H1 (cell line): Measurements from ENCODE around the gene TSKU. TPM values are rescaled to one million over a fixed set of nuclear protein-coding genes. Genes with fewer than 3 reads are reported as not detected.

Experiments
- CTCF ChIA-PET: fragments of 300-600 bp; sonication (Branson Sonifier 250); formaldehyde crosslinking; loops from one replicate; lab custom pipeline; 2021; ENCODE audit not compliant: partially characterized antibody; lab: Charles Lee
- POLR2A ChIA-PET: fragments of 300-600 bp; sonication (Branson Sonifier 250); formaldehyde crosslinking; loops from one replicate; lab custom pipeline; 2021; ENCODE audit warnings: inconsistent platforms; ENCODE audit not compliant: partially characterized antibody; lab: Charles Lee
- DNase-seq, 2 experiments: peaks; one replicate each; pipeline versions ENCODE4 v3.0.0 to v3.0.0-alpha.2; 2010 to 2022; ENCODE audit warnings: low spot score in 2 of 2, low read depth in 1 of 2, mixed read lengths in 1 of 2
- FAIRE-seq: peaks from 2 replicates; lab custom pipeline; 2011; peaks lifted over from hg19 to GRCh38; lab: Jason Lieb, UNC
- H2AFZ ChIP-seq: 2 replicates; pipeline ENCODE4 v1.8.1; 2012; ENCODE audit warnings: low read length, inconsistent platforms
- H2AK5ac ChIP-seq: 2 replicates; pipeline ENCODE4 v1.6.1; 2013; ENCODE audit warnings: low read depth, low read length
- H2BK120ac ChIP-seq: replicated peaks from 2 replicates; pipeline ENCODE3; 2013; ENCODE audit warnings: low read depth, low read length, inconsistent platforms
- H2BK12ac ChIP-seq: 2 replicates; pipeline ENCODE4 v1.6.1; 2013; ENCODE audit warnings: low read depth, low read length
- H2BK15ac ChIP-seq: 2 replicates; pipeline ENCODE4 v1.6.1; 2013; ENCODE audit warnings: low read length
- H2BK20ac ChIP-seq: 2 replicates; pipeline ENCODE4 v1.6.1; 2013; ENCODE audit warnings: low read length
- H2BK5ac ChIP-seq: 2 replicates; pipeline ENCODE4 v1.6.1; 2013; ENCODE audit warnings: low read depth, low read length
- H3K14ac ChIP-seq: 2 replicates; pipeline ENCODE4 v1.6.1; 2013; ENCODE audit warnings: inconsistent platforms; ENCODE audit not compliant: insufficient read length
- H3K18ac ChIP-seq: 2 replicates; pipeline ENCODE4 v1.6.1; 2013; ENCODE audit warnings: low read length; ENCODE audit errors: extremely low read depth
- H3K23ac ChIP-seq: 2 replicates; pipeline ENCODE4 v1.6.1; 2013; ENCODE audit warnings: inconsistent platforms; ENCODE audit not compliant: insufficient read length
- H3K23me2 ChIP-seq: 2 replicates; pipeline ENCODE4 v1.6.1; 2013; ENCODE audit warnings: low read depth, low read length
- H3K27ac ChIP-seq: 2 replicates; pipeline ENCODE4 v1.6.1; 2011; ENCODE audit warnings: low read depth, low read length, inconsistent platforms
- H3K27me3 ChIP-seq, 4 experiments: replicated peaks in 1 of 4; 1 replicate in 1 of 4; 2 replicates in 3 of 4; pipeline versions ENCODE4 v1.6.1 to v1.8.1; 2011 to 2013; ENCODE audit warnings: low read length in 3 of 4, mild to moderate bottlenecking in 3 of 4, inconsistent platforms in 2 of 4, mixed read lengths in 2 of 4, moderate library complexity in 1 of 4; ENCODE audit not compliant: control insufficient read depth in 3 of 4, insufficient read depth in 3 of 4; ENCODE audit errors: extremely low read depth in 1 of 4
- H3K36me3 ChIP-seq, 4 experiments: 2 replicates each; pipeline versions ENCODE4 v1.6.1 to v1.8.1; 2011 to 2013; ENCODE audit warnings: mild to moderate bottlenecking in 4 of 4, low read length in 3 of 4, moderate library complexity in 2 of 4, control low read depth in 1 of 4, inconsistent platforms in 1 of 4; ENCODE audit not compliant: insufficient read depth in 4 of 4, control insufficient read depth in 2 of 4
- H3K4ac ChIP-seq: replicated peaks from 2 replicates; pipeline ENCODE3; 2013; ENCODE audit warnings: low read length, low read depth, mixed read lengths, inconsistent platforms; ENCODE audit not compliant: insufficient read length
- H3K4me1 ChIP-seq, 4 experiments: replicated peaks in 1 of 4; 1 replicate in 1 of 4; 2 replicates in 3 of 4; pipeline versions ENCODE4 v1.6.1 to v1.8.1; 2011 to 2013; ENCODE audit warnings: low read length in 3 of 4, inconsistent platforms in 2 of 4, mixed read lengths in 1 of 4; ENCODE audit not compliant: insufficient read depth in 4 of 4, control insufficient read depth in 3 of 4
- H3K4me2 ChIP-seq, 2 experiments: 2 replicates each; pipeline versions ENCODE4 v1.6.1 to v1.8.1; 2011 to 2013; ENCODE audit warnings: low read depth in 2 of 2, low read length in 2 of 2, control low read depth in 1 of 2, inconsistent platforms in 1 of 2, mild to moderate bottlenecking in 1 of 2; ENCODE audit not compliant: insufficient read depth in 1 of 2
- H3K4me3 ChIP-seq, 4 experiments: fragments of 200-600, 300-600 bp in 1 of 4; sonication (generic), shearing (Covaris generic), sonication (Bioruptor Twin) in 1 of 4; 2 replicates each; pipeline versions ENCODE4 v1.5.1 to v1.8.1; 2011 to 2016; ENCODE audit warnings: low read length in 4 of 4, low read depth in 3 of 4, control low read depth in 2 of 4, inconsistent platforms in 2 of 4, mild to moderate bottlenecking in 2 of 4, mixed read lengths in 1 of 4, moderate library complexity in 1 of 4; ENCODE audit not compliant: insufficient read depth in 2 of 4; ENCODE audit errors: extremely low read depth in 1 of 4
- H3K56ac ChIP-seq: replicated peaks from 2 replicates; pipeline ENCODE3; 2013; ENCODE audit warnings: low read depth, mild to moderate bottlenecking, mixed read lengths, low read length, inconsistent platforms; ENCODE audit not compliant: insufficient read length
- H3K79me1 ChIP-seq: 2 replicates; pipeline ENCODE4 v1.6.1; 2013; ENCODE audit warnings: low read depth, low read length, control low read depth
- H3K79me2 ChIP-seq, 2 experiments: 2 replicates each; pipeline versions ENCODE4 v1.6.1 to v1.8.1; 2012 to 2013; ENCODE audit warnings: low read length in 2 of 2, mild to moderate bottlenecking in 2 of 2, inconsistent platforms in 1 of 2; ENCODE audit not compliant: insufficient read depth in 2 of 2, control insufficient read depth in 1 of 2
- H3K9ac ChIP-seq, 4 experiments: replicated peaks in 1 of 4; 1 replicate in 1 of 4; 2 replicates in 3 of 4; pipeline versions ENCODE4 v1.6.1 to v1.8.1; 2011 to 2013; ENCODE audit warnings: low read depth in 3 of 4, low read length in 3 of 4, control low read depth in 2 of 4, mild to moderate bottlenecking in 2 of 4, moderate library complexity in 2 of 4, inconsistent platforms in 1 of 4; ENCODE audit errors: extremely low read depth in 1 of 4
- H3K9me3 ChIP-seq, 2 experiments: 2 replicates each; pipeline versions ENCODE4 v1.6.1 to v1.8.1; 2012 to 2013; ENCODE audit warnings: mild to moderate bottlenecking in 2 of 2, moderate library complexity in 2 of 2, control low read depth in 1 of 2, inconsistent platforms in 1 of 2, low read depth in 1 of 2, low read length in 1 of 2, mixed read lengths in 1 of 2; ENCODE audit not compliant: insufficient read depth in 2 of 2
- H4K20me1 ChIP-seq, 2 experiments: replicated peaks in 1 of 2; 2 replicates each; pipeline versions ENCODE3 to v1.8.1; 2011 to 2013; ENCODE audit warnings: inconsistent platforms in 2 of 2, low read length in 2 of 2, mild to moderate bottlenecking in 1 of 2; ENCODE audit not compliant: insufficient read depth in 2 of 2, control insufficient read depth in 1 of 2
- H4K5ac ChIP-seq: 2 replicates; pipeline ENCODE4 v1.6.1; 2013; ENCODE audit warnings: low read length, low read depth, mixed read lengths, inconsistent platforms; ENCODE audit not compliant: insufficient read length
- H4K8ac ChIP-seq: 2 replicates; pipeline ENCODE4 v1.8.0; 2013; ENCODE audit warnings: mild to moderate bottlenecking, moderate library complexity, low read length, inconsistent platforms; ENCODE audit not compliant: insufficient read depth; ENCODE audit errors: extremely low read depth
- H4K91ac ChIP-seq: replicated peaks from 2 replicates; pipeline ENCODE3; 2013; ENCODE audit warnings: low read length, mixed read lengths, inconsistent platforms; ENCODE audit not compliant: insufficient read length
- CTBP2 ChIP-seq: IDR thresholded peaks from 2 replicates; pipeline ENCODE4 v1.7.0; 2011; ENCODE audit warnings: borderline replicate concordance, mild to moderate bottlenecking, moderate library complexity, mixed read lengths, low read length; ENCODE audit not compliant: insufficient read depth, insufficient read length
- POLR2AphosphoS5 ChIP-seq: IDR thresholded peaks from 2 replicates; pipeline ENCODE4 v1.6.1; 2011; ENCODE audit warnings: low read depth, low read length
- RXRA ChIP-seq: IDR thresholded peaks from 2 replicates; pipeline ENCODE4 v1.6.1; 2011; ENCODE audit warnings: low read depth, mild to moderate bottlenecking, low read length, moderate library complexity; ENCODE audit not compliant: insufficient read depth
- TEAD4 ChIP-seq: IDR thresholded peaks from 2 replicates; pipeline ENCODE4 v1.6.1; 2012; ENCODE audit warnings: low read depth, low read length, inconsistent platforms, mixed read lengths
- WGBS, 2 experiments: shearing (Covaris generic) in 1 of 2; methylation state at CpG; one replicate each; pipeline versions ENCODE4 v1.1.6 to v1.1.7; 2013 to 2015; ENCODE audit warnings: low lambda C conversion rate in 2 of 2, mixed read lengths in 2 of 2, inconsistent platforms in 1 of 2, low coverage in 1 of 2, missing lambda C conversion rate in 1 of 2; ENCODE audit not compliant: insufficient replicate concordance in 2 of 2, insufficient coverage in 1 of 2, insufficient read length in 1 of 2; ENCODE audit errors: extremely low coverage in 1 of 2, missing lambda C conversion rate in 1 of 2; 5-methylcytosine and 5-hydroxymethylcytosine counted together
- polyA plus RNA-seq, 7 experiments: library from polyadenylated mRNA; depleted of rRNA in 3 of 7; stranded (reverse) in 5 of 7; unstranded in 2 of 7; fragments of >200 nt in 5 of 7; fragments of 200-250 nt in 2 of 7; gene quantifications; 1 replicate in 5 of 7; 2 replicates in 1 of 7; 4 replicates in 1 of 7; pipeline versions ENCODE4 v1.2.1 to v1.2.3, GENCODE V29; 2011 to 2013; ENCODE audit warnings: missing spikeins in 2 of 7, mixed read lengths in 2 of 7
- total RNA-seq: library from RNA; stranded (reverse); fragmentation: NEBNext Ultra II Directional; extraction: Animal tissue kit (Norgen Biotek cat#: 25700); gene quantifications from 2 replicates; pipeline ENCODE4 v1.2.1, GENCODE V29; 2021
- TF ChIP-seq, protein P1 (sequence below), 3 experiments: IDR thresholded peaks; 1 replicate in 2 of 3; 2 replicates in 1 of 3; pipeline versions ENCODE4 v1.5.1 to v1.6.1; 2011; ENCODE audit warnings: low read length in 3 of 3, mild to moderate bottlenecking in 3 of 3, inconsistent platforms in 2 of 3, low read depth in 1 of 3, moderate library complexity in 1 of 3; ENCODE audit not compliant: insufficient read depth in 1 of 3; ENCODE audit errors: control extremely low read depth in 1 of 3

Gene TSKU
- total and polyA plus RNA-seq, 2 of the 8 experiments (the other 6 are each of a cell fraction or from before 2014, with no cell fraction given): 22.8 to 28.4 TPM

DNA sequence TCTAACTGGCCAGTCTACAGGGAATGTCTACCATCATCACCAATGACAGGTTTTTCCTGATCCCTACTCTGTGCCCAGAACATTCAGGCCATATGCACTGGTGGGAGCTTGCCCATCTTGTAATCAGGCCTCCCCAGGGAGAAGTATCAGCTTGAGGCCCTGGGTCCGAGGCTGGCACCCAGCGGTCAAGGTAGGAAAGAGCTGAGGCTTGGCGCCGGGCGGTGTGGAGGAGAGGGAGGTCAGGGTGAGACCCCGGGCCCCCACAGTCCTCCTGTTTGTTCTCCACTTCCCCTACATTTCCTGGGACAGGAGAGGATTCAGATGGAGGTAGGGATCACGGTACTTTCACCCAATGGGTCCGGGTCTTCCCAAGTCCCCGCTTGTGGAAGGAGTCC is 15.5 kb downstream of the TSKU start:
- H3K4me1 ChIP-seq: peaks cover 4 to 21% (median 10%) of the 10 kb centered on the region in 4 experiments
- no peak overlapping the region for H2BK15ac ChIP-seq
- H4K5ac ChIP-seq: no peak overlapping the region
- no peaks in the 10 kb centered on the region for H3K9me3 ChIP-seq
- WGBS, 2 experiments: 63% methylated on average over 9 of the region's 9 CpGs; no CpG with 5 or more reads in 1 of the 2 experiments
- no peak overlapping the region for H3K27ac ChIP-seq
- no peak overlapping the region for H2AFZ ChIP-seq
- peaks cover 0 to 8% (median 3%) of the 10 kb centered on the region in 4 experiments; a peak in 3 of 8 replicates for H3K36me3 ChIP-seq
- no peak overlapping the region for H3K23ac ChIP-seq
- peak overlapping the region; percentile 5 to 90; a peak in 3 of 4 replicates for H3K4me2 ChIP-seq
- peaks cover 9% of the 10 kb centered on the region; the same call in 1 of the 2 replicates for H3K79me1 ChIP-seq
- FAIRE-seq (no peak), DNase-seq (no peak)
- H3K56ac ChIP-seq: no peak overlapping the region
- H3K79me2 ChIP-seq: peaks cover 0 to 20% of the 10 kb centered on the region in 2 experiments; a peak in 2 of 4 replicates
- H4K20me1 ChIP-seq: peaks cover 8 to 13% of the 10 kb centered on the region in 2 experiments
- POLR2A ChIA-PET: interaction anchor here (0.9 to 2.1 kb wide), 7 partner anchors 9 to 51 kb away, joined by 3 to 6 read pairs (median 3); partner anchors contain the start of gene TSKU
- H2BK20ac ChIP-seq: no peak overlapping the region
- H3K18ac ChIP-seq: no peak overlapping the region
- H3K23me2 ChIP-seq: peaks cover 2% of the 10 kb centered on the region; the same call in 1 of the 2 replicates
- no peak overlapping the region for H3K9ac ChIP-seq
- H4K8ac ChIP-seq: peak overlapping the region; percentile 9; the same call in 1 of the 2 replicates
- TF ChIP-seq TEAD4 (no peak), CTBP2 (no peak), POLR2AphosphoS5 (no peak), RXRA (no peak)
- TF ChIP-seq, protein P1, sequence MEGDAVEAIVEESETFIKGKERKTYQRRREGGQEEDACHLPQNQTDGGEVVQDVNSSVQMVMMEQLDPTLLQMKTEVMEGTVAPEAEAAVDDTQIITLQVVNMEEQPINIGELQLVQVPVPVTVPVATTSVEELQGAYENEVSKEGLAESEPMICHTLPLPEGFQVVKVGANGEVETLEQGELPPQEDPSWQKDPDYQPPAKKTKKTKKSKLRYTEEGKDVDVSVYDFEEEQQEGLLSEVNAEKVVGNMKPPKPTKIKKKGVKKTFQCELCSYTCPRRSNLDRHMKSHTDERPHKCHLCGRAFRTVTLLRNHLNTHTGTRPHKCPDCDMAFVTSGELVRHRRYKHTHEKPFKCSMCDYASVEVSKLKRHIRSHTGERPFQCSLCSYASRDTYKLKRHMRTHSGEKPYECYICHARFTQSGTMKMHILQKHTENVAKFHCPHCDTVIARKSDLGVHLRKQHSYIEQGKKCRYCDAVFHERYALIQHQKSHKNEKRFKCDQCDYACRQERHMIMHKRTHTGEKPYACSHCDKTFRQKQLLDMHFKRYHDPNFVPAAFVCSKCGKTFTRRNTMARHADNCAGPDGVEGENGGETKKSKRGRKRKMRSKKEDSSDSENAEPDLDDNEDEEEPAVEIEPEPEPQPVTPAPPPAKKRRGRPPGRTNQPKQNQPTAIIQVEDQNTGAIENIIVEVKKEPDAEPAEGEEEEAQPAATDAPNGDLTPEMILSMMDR (IDR thresholded peaks at IDR 0.05; ENCODE audit: control extremely low read depth in 1 of 3, insufficient read depth in 1 of 3, low read depth in 1 of 3, low read length in 3 of 3): no peak
- TF ChIP-seq, all 59 proteins: peak for 0
- Histone ChIP-seq H3K14ac (no peak overlapping the region), H2AK5ac (no peak overlapping the region), H3K4me3 (peak overlapping the region in 2 of 4 experiments; percentile 48 to 49; a peak in 2 of 8 replicates), H4K91ac (no peak overlapping the region), H2BK12ac (0 out of 2 replicates have a peak overlapping the region, but pooled peaks have one; percentile 84), H2BK5ac (peak overlapping the region; percentile 32; the same call in 1 of the 2 replicates), H3K27me3 (no peaks in the 10 kb centered on the region; a peak in 1 of 7 replicates), H3K4ac (no peak overlapping the region), H2BK120ac (no peak overlapping the region)
- CTCF ChIA-PET: interaction anchor here (0.6 to 7.8 kb wide), 32 partner anchors 8 to 305 kb away, joined by 3 to 88 read pairs (median 4); partner anchors contain the start of gene TSKU
